GM12892 (cell line): Measurements from ENCODE around the gene PSMB4.

Experiments
- POLR2AphosphoS5 ChIP-seq: IDR thresholded peaks from 2 replicates; pipeline ENCODE4 v1.6.1; 2011; ENCODE audit warnings: low read depth, low read length, control low read depth
- TAF1 ChIP-seq: IDR thresholded peaks from 2 replicates; pipeline ENCODE4 v1.6.1; 2011; ENCODE audit warnings: low read depth, mild to moderate bottlenecking, control low read depth, low read length, borderline replicate concordance

DNA sequence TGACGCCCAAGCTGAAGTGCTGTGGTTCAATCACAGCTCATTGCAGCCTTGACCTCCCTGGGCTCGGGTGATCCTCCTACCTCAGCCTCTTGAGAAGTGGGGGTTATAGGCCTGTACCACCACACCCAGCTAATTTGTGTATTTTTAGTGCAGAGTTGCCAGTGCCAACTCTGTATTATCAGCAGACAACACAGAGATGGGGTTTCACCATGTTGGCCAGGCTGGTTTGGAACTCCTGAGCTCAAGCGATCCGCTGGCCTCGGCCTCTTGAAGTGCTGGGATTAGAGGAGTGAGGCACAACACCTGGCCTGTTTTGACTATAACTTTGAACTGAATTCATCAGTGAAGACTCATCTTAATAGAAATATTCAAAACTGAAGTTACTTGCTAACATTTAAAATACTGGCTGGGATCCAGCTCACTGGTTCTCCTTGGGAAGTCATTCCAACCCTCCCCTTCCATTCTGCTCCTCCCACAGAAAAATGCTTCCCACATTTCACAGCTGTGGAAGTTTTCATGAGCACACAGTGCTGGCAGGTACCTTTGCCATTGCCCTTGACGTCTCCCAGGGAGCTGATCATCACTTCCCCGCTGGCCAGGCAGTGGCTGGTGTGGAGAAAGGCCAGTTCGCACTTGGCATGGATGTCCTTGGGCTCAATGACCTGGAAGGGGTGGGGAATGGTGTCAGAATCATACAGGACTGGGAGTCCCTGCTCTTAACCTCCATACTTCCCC is 31.5 kb upstream of the PSMB4 start:
- TF ChIP-seq TAF1 (no peak), POLR2AphosphoS5 (no peak)
